ENCODE data around the gene THEM4.

GRCh38 chr1:151830055-151830454 is 79.3 kb downstream of the THEM4 start:
- TF ChIP-seq CTCF (conservative IDR thresholded peaks at IDR 0.05; ENCODE audit: low read depth, low read length) = no peak
- no peak for TF ChIP-seq EZH2 (IDR thresholded peaks at IDR 0.05; ENCODE audit: borderline replicate concordance, low read depth, low read length, poor library complexity, severe bottlenecking)

Measured in A673 (cell line).